ENCODE measurements around the gene TENM4.

DNA sequence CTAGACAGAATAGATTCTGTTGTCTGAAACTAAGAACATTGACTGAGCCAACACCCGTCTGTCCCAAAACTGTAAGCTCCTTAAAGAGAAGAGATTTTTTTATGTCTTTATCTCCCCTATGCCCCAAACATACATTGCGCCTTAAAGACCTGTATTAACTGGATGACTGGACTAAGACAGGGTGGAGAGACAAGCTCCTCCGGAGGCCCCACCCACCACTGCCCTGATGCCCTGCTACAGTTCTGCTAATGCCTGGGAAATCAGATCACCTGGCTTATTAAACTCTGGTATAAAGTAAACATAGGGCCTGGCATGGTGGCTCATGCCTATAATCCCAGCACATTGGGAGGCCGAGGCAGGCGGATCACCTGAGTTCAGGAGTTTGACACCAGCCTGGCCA, 203.7 kb downstream of the TENM4 start:
- TF ChIP-seq, protein P1, sequence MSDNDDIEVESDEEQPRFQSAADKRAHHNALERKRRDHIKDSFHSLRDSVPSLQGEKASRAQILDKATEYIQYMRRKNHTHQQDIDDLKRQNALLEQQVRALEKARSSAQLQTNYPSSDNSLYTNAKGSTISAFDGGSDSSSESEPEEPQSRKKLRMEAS (IDR thresholded peaks at IDR 0.05) = no peak
- no peak for TF ChIP-seq TAF1 (IDR thresholded peaks at IDR 0.05; ENCODE audit: low read depth)

All from Ishikawa (cell line).